IMR-90 (cell line): Measurements from ENCODE around the gene EYS.

Experiments used
- CTCF ChIP-seq: conservative IDR thresholded peaks from 2 replicates; pipeline ENCODE4 v1.5.1; 2012; ENCODE audit warnings: mild to moderate bottlenecking, low read depth, low read length, improper control_type of control experiment
- MXI1 ChIP-seq: IDR thresholded peaks from 2 replicates; pipeline ENCODE4 v1.6.1; 2012; ENCODE audit warnings: low read depth, mild to moderate bottlenecking, low read length, moderate library complexity, borderline replicate concordance

GRCh38 chr6:63868351-63868750 is 1838.7 kb downstream of the EYS start:
- TF ChIP-seq CTCF (no peak), MXI1 (no peak)
